LNCAP (cell line): ENCODE results near the gene METRNL.

Experiments
- CTCF ChIP-seq: fragments of 450-650 bp; IDR thresholded peaks from 2 replicates; pipeline ENCODE4 v1.5.1; 2017; ENCODE audit warnings: mild to moderate bottlenecking

METRNL gene

GRCh38 chr17:83036666-83037065, 42.7 kb upstream of the METRNL start:
- no peak for TF ChIP-seq CTCF

GRCh38 chr17:83037084-83037873, 42.1 kb upstream of the METRNL start:
- no peak for TF ChIP-seq CTCF

- TF ChIP-seq CTCF: no peak
Measured at GRCh38 chr17:83037874-83038165, 41.6 kb upstream of the METRNL start.

GRCh38 chr17:83041305-83041704, 38.1 kb upstream of the METRNL start:
- TF ChIP-seq CTCF: no peak

- no peak for TF ChIP-seq CTCF
Measured at GRCh38 chr17:83042522-83043158, 36.8 kb upstream of the METRNL start.

GRCh38 chr17:83046448-83047181, 32.8 kb upstream of the METRNL start:
- TF ChIP-seq CTCF: no peak

- no peak for TF ChIP-seq CTCF
Measured at GRCh38 chr17:83047182-83047478, 32.3 kb upstream of the METRNL start.
